HG03097 (cell line): ENCODE measurements around the gene PRRT1B.
"Not testable (repeated sequence)": the region's sequence is repeated elsewhere in the genome, so short reads cannot be mapped to it uniquely, and the experiment has no call there.

Source experiments
- ATAC-seq: cut with Tn5 transposase; IDR thresholded peaks from one replicate; pipeline ENCODE4 v1.9.1; 2021; ENCODE audit not compliant: unreplicated experiment, low FRiP score

The PRRT1B gene

GRCh38 chr9:131545003-131545785 lies at the start of gene PRRT1B:
PRRT1B (plus strand) TSS chr9:131545523; CDS start chr9:131545616, 93 bp downstream.
- no peak for ATAC-seq

GRCh38 chr9:131495785-131496184 lies 49.5 kb upstream of the PRRT1B start:
- ATAC-seq = no peak

- ATAC-seq = no peak
Measured at GRCh38 chr9:131496844-131497405, 48.4 kb upstream of the PRRT1B start.

GRCh38 chr9:131499254-131499767 lies 46.0 kb upstream of the PRRT1B start:
- no peak for ATAC-seq

GRCh38 chr9:131500377-131500776 lies 44.9 kb upstream of the PRRT1B start:
- ATAC-seq = no peak

- no peak for ATAC-seq
Measured at GRCh38 chr9:131500939-131501541, 44.3 kb upstream of the PRRT1B start.

- peak; percentile 85 for ATAC-seq
Measured at GRCh38 chr9:131502781-131503625, 42.3 kb upstream of the PRRT1B start, which contains the start of gene POMT1. POMT1 (plus strand) TSS chr9:131502918; CDS start chr9:131504219, 1,301 bp downstream.

GRCh38 chr9:131503626-131504465 lies 41.5 kb upstream of the PRRT1B start:
- no peak for ATAC-seq

- ATAC-seq = no peak
Measured at GRCh38 chr9:131505012-131505411, 40.3 kb upstream of the PRRT1B start.

- no peak for ATAC-seq
Measured at GRCh38 chr9:131511416-131511815, 33.9 kb upstream of the PRRT1B start.

- ATAC-seq = no peak
Measured at GRCh38 chr9:131511880-131512279, 33.4 kb upstream of the PRRT1B start.

GRCh38 chr9:131513177-131513576 lies 32.1 kb upstream of the PRRT1B start:
- ATAC-seq = no peak

GRCh38 chr9:131515559-131516031 lies 29.7 kb upstream of the PRRT1B start:
- ATAC-seq = not testable (repeated sequence)

- no peak for ATAC-seq
Measured at GRCh38 chr9:131516100-131516499, 29.2 kb upstream of the PRRT1B start.

- no peak for ATAC-seq
Measured at GRCh38 chr9:131516930-131517329, 28.4 kb upstream of the PRRT1B start.

GRCh38 chr9:131517761-131518190 lies 27.5 kb upstream of the PRRT1B start:
- no peak for ATAC-seq

GRCh38 chr9:131518553-131518952 lies 26.8 kb upstream of the PRRT1B start:
- ATAC-seq = no peak

- no peak for ATAC-seq
Measured at GRCh38 chr9:131520503-131520902, 24.8 kb upstream of the PRRT1B start.

GRCh38 chr9:131521203-131521602 lies 24.1 kb upstream of the PRRT1B start:
- no peak for ATAC-seq
